CD4-positive, alpha-beta T cell treated with Interleukin-10 for 1 hour (primary cell): Measurements from ENCODE around the gene CEP120.
A peak's percentile ranks its signal among the peaks of the same experiment; 100 is the strongest.
"Not testable (repeated sequence)": the region's sequence is repeated elsewhere in the genome, so short reads cannot be mapped to it uniquely, and the experiment has no call there.

ENCODE experiments used
- DNase-seq: peaks from one replicate; pipeline ENCODE4 v3.0.0-alpha.2; 2020

The CEP120 gene

GRCh38 chr5:123371575-123372179, 51.5 kb downstream of the CEP120 start:
- peak; percentile 19 for DNase-seq

GRCh38 chr5:123369371-123369968, 53.7 kb downstream of the CEP120 start:
- DNase-seq, result no peak

DNA sequence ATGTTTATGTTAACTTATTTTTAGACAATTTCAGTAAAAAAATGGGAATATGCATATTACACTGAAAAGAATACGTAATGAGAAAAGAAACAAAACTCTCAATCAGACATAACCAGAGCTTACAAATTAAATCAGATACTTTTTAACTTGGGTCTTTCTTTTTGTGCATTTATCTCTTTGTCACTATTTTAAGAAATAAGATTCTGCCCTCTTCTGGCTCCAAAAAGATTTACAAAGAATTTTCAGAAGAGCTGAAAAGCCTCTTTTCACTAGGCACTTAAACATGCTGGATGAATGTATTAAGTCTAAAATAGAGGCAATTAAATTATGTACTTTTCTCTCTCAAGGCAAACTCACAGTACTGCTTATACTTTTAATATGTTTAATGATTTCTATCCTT, 55.5 kb downstream of the CEP120 start:
- peak; percentile 3 for DNase-seq

DNA sequence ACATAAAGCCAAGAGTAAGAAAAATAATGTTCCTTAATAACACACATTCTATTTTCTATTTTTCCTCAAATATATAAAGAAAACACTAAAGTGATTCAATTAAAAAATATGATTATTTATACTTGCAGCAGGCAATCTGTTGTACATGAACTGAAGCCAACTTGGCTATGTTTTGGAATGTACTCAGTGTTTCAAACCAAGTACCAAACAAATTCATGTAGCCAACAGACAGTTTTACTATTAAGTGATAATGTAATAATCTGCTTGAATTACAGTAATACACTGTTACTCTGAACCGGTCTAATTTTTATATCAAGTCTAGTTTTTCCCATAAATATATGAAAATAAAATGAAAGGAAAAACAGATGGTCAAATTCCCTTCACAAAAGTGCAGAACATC, 58.0 kb downstream of the CEP120 start:
- no peak for DNase-seq

DNA sequence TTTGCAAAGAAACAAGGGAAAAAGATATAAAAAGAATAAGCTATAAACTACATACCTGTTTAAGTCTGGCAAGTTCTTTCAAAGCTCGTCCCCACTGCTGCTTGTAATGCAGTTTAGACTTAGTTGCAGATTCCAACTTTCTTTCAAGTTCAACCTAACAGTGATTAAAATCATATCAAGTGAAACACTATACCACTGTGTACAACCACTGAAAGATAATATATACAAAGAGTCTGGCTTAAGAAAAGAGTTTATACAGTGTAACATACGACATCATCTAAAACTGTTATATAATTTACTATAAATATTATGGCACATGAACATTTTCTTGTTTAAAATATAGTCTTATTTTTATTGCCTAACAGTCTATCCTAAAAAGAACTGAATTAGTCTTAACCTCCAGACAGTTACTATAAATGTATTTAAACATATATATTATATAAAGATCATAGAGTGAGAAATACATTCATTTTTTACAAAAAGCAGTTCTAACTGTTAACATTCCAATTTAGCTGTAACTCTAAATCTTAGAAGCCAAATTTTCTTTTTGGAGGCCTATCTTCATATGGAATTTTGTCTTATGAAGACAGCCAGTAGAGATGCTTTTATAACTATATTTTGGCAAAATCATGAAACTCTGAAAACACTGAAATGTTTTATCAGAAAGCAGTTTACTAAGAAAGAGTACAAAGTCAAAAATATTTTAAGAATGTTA, 58.6 kb downstream of the CEP120 start:
- DNase-seq, result no peak

DNA sequence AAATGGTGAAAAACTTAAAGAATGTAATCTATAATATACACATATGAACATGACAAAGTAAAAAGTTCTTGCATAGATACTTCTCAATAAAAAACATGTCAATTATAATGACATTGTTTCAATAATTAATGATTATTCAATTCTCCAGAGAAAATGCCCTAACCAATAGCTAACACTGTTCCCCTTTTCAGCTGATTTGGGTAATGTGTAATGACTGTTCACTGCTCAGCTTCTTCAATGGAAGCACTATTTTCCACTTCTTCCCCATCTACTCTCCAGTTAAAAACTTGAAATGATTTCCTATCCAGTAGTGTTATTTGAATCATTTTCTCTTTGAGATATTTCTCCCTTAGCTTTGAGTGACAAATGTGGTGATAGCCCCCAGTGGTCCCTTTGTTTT, 62.3 kb downstream of the CEP120 start:
- no peak for DNase-seq

DNA sequence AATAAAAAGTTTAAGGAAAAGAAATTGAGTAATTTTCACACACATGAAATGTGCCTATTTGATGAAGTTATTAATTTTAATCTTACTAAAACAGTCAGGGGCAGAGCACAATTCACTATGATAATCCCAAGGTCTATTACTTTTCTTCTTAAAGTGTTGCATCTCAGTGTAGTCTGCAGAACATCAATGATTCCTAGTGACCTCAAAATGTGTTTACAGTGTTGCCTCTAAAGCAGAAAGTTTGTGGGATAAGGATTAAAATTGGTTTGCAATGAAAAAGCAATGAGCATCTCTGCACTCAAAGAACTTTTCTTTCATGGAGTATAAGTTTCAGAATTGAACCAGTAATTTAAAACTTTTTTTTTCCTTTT, 63.0 kb downstream of the CEP120 start:
- no peak for DNase-seq

- no peak for DNase-seq
Measured at GRCh38 chr5:123359454-123360200, 63.6 kb downstream of the CEP120 start.

DNA sequence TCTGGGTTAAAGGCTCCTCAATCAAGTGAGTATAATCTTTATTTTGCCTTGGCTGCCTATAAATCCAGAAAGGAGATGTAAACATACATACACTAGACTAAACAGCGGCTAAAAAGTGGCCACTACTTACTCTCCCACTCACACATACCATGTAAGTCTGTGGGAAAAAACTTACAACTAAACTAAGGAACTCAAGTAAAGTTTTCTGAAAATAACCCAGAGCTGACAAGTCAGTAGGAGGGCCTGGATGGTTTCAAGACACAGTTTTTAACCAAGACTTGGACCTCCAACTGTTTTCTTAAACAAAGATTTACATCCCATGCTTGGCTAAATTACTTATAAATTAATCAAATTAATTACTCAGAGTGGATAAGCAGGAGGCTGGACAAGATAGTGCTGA, 64.5 kb downstream of the CEP120 start:
- DNase-seq, result no peak

DNA sequence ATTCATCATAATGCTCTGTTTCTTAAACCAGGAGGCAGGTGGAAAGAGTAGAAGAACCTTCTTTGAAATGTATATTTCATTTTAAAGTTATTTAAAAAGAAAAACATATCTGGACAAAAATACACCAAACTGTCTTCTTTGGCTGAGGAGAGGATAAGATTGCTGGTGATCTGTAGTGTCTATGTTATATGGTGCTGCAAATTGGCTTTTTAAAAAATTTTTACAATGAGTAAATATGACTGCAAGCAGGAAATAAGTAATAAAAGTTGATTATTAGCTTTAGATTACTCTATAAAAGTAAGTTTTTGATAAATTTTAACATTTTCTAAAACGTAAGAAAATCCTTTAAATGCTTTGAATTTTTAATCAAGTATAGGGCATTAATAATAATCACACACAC, 64.9 kb downstream of the CEP120 start:
- no peak for DNase-seq

GRCh38 chr5:123351820-123352219, 71.4 kb downstream of the CEP120 start:
- no peak for DNase-seq

- no peak for DNase-seq
Measured at GRCh38 chr5:123351240-123351639, 72.0 kb downstream of the CEP120 start.

DNA sequence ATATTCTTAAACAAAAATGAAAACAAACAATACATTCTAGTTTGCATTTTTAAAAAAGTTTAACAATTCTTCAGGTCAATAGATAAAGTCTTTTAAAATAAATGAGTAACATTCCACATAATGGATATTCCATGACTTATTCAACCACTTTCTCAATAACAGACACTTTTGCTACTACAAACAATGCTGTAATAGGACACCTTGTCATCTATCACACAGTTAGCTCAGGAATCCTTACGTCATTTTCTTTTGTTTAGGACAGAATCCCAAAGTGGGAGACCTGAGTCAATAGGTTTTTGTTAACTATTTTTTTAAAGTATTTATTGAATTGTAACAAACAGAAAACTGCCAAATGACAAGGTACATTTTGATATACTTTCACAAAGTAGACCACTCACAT, 72.5 kb downstream of the CEP120 start:
- no peak for DNase-seq

GRCh38 chr5:123344816-123345426, 78.3 kb downstream of the CEP120 start:
- no peak for DNase-seq

DNA sequence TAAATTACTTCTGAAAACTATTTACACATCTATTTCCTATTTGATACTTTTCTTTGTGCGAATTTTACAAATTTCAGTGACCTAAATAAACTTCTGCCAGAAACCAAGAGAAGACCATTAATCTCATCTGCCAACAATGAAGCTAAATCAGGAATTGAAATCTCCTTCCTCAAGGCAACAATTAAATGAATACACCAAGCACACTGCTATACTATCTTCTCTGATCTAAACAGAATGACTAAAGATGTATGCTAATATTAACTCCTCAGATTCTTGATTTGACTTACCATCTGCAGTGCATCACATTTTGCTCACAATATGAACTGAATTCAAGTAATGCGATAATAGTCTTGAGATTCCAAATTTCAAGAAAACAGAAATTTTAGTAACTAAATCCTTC, 82.3 kb downstream of the CEP120 start:
- no peak for DNase-seq

DNA sequence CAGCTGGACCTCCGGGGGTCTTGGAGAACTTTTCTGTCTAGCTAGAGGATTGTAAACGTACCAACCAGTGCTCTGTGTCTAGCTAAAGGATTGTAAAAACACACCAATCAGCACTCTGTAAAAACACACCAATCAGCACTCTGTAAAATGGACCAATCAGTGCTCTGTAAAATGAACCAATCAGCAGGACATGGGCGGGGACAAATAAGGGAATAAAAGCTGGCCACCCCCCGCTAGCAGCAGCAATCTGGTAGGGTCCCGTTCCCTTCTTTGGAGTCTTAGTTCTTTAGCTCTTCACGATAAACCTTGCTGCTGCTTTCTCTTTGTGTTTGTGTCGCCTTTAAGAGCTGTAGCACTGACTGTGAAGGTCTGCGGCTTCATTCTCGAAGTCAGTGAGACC, 114.8 kb downstream of the CEP120 start:
- DNase-seq, result not testable (repeated sequence)

DNA sequence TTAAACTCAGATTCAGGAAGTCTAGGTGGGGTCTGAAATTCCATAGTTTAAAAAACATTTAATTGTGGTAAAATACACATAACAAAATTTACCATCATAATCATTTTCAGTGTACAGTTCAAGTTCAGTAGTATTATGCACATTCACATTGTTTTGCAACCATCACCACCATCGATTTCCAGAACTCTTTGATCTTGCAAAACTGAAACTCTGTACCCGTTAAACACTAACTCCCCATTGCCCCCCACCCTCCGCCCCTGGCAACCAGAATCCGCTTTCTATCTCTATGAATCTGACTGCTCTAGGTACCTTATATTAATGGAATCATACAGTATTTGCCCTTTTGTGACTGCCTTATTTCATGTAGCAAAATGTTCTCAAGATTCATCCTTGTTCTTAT, 117.5 kb downstream of the CEP120 start:
- DNase-seq, result no peak

GRCh38 chr5:123304777-123305316, 118.4 kb downstream of the CEP120 start:
- DNase-seq, result no peak

DNA sequence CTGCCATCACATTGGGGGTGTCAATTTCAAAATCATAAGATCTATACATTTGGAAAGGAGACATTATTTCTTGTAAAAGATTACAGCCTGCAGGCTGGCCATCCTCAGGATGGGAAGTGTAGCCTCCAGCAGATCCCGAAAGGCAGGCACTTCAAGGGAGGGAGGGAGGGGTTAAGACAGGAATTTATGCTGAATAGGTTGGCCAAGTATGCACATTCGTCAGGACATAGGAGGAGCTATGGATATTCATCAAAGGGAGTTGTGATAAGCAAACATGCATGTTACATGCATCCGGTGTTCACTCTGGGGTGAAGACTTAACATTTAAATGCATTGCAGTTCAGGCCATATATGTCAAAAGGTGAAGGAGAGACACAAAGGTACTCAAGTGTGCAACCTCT, 119.4 kb downstream of the CEP120 start:
- DNase-seq, result no peak

- DNase-seq, result no peak
Measured at GRCh38 chr5:123300266-123300665, 122.9 kb downstream of the CEP120 start.

- no peak for DNase-seq
Measured at GRCh38 chr5:123299136-123299535, 124.1 kb downstream of the CEP120 start.

GRCh38 chr5:123298335-123299030, 124.7 kb downstream of the CEP120 start:
- no peak for DNase-seq
